ENCODE data around the gene SLC9C1.

Gene SLC9C1

DNA sequence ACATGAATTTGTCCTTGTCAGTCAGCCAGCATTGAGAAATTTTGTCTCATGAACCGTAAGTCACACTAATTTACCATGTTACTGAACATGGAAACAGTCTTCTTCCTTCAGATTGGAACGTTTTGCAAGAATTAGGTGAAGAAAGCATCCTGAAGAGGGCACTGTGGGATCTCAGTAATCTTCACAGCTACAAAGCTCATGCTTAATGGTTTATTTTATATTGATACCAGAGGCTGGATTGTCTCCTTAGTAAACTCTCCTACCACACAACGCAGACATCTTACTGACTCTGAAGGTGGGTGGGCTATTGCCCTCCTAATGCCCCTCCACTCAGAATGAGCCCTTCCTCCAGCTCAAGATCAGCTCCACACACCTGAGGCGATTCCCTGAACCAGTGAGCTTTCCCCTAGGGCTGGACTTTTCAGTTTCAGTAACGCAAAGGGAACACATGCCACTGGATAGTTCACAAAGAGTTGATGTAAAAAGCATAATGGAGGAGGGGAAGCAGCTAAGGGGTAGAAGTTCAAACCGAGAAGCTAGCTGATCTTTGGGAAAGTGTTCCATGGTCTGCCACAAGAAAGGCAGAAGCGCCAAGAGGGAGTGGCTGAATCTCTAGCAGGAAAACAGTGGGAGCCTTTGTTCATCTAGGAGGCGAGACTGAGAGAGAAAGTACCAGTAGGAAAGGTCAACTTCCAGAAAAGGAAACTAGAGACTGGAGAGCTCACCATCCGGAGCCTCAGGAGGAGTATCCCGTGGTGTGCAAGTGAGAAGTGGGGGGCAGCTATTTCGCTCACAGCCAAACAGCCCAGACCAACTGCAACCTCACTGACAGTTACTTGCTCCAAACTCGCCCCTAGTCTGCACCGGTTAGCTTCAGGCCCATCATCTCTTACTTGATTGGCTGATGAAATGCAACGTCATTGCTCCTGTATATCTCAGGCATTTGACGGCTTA is at the start of gene SLC9C1:
TSS of gene SLC9C1 (minus strand) at position 849 of the 954 bp plus-strand sequence. CDS start 7,425 bp downstream, outside the sequence.
- no peak for DNase-seq

DNA sequence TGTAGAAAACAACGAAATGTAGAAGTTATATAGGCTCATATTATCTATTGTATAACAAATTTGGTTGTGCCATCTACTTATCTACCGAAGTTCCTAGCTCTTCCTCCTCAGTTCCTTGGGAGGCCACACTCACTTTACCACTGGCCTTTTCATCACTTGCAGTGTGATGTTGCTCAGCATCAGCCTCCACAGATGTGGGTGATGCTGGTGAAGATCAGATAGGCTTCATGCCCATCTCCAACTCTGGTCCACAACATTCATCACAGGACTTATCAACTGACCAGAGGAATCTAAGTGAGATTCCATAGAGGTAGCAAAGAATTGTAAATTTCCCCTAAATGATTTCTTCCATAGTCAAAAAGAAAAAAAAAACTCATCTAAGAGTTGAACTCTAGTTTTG is 47.4 kb upstream of the SLC9C1 start:
- no peak for DNase-seq

DNA sequence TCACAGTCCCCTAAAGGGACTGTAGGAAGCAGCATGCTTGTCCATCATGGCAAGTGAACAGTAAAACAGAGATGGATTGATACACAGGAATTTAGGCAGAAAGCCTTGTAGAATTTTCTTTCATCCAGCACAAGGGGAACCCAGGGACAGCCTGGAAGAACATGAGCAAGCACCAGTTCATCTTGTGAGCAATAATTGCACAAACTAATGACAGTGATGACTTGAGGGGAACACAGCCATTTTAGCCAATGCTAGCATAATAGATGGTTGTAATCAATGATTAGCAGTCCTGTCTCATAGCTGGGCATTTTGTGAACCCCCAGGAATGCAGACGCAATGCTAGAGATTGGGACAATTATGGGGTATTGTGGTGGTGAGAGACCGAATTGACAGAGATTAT is 45.6 kb upstream of the SLC9C1 start:
- no peak for DNase-seq

DNA sequence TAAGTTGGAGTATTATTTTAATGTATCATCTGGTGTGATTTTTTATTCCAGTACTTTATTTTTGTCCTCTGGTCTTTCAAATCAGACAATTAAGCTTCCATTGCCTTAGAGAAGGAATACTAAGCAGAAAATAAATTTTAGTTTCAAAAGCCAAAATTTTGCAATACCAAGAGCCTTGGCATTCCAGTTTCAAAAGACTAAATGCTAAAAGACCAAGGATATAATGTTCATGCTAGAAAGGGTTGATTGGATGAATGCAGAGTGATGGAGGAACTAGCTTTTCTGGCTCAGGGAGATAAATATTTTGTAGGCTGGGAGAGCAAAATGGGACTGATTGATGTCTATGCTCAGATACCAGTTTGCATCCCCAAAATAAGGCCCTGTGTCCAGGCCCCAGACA is 45.1 kb upstream of the SLC9C1 start:
- no peak for DNase-seq

DNA sequence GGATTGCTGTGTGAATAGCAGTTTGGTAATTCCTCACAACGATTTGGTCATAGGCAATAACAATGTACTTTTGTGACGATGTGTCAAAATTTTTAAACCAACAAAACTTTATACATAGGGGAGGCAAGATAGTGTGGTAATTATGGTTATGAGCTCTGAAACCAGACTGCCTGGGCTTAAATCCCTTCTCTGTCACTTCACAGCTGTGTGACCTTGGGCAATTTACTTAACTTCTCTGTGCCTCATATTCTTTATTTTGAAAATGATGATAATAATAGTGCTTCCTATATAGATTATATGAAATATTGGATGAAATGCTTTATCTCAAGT is 44.7 kb upstream of the SLC9C1 start:
- no peak for DNase-seq

DNA sequence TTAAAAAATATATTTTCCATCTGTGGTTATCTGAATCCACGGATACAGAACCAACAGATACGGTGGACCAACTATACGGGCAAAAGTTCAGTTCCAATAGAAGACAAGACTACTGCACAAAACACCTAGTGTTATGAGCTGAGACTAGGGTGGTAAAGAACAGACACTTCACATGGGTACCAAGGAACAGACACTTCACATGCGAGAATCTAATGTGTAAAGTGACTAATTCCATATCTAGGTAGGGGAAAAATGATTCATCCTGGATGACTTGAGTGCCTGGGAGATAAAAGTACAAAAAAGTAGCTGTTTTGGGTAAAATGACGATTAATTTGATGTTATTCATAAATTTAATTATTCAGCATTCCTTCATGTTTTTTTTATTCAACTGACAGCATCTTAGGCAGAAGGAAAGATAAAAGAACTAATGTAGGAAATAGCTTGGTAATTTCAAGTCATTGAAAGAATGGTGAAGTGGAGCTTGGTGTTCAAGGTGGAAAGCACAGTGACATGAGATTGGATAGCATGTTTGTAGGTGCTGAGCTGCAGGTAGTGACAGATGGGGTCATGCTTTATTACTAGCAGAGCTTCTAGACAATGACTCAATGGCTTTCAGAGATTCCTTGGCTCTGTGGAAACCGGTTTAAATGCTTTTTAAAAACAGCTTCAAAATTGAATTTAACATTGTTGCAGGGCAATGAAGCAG is 44.2 kb upstream of the SLC9C1 start:
- no peak for DNase-seq

DNA sequence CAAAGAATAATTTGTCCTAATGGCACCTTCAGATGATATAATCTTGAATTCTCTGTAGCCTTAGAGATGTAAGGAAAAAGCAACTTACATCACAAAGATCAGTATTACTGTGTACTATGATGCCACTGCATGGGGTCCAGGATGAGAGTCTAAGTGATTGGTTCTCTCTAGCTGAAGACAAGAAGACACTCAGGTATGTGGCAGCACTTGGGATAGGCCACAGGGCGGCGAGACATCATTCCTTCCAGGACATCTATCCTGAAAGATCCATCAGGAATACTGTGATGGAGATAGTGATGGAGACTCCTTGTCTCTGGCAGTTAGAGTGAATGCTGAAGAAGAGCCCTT is 41.4 kb upstream of the SLC9C1 start:
- no peak for DNase-seq

DNA sequence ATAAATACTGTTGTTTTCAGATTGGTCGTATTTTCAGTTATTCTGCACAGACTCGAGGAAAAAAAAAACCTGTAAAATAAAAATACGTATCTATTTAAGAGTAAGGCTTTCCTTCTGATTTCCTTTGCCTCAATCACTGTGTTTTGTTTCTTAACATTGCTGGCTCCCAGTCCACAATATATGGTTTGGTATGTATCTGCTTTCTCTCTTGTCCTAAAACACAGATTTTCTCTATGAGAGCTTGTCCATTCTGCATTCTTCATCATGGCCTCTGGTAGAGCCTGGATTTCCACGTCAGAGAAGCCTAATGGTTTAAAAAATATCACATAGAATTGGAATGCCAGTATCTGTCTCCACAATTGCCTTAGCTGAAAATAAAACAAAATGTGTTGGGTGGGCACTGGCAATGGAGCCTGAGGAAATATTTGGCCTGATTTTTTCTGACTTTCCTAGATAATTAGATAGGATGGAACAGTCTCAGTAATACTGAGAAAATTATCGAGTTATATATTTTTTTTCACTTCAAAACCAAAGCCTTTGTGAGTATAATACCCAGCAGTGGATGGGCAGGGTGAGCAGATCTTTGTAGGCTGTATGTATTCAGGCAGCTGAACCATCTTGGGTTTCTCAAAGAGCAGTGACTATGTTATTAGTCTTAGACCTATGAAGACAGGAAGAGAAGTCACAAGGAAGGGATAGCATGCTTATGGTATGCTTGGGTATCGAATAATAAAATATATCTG is 40.8 kb upstream of the SLC9C1 start:
- DNase-seq = no peak

DNA sequence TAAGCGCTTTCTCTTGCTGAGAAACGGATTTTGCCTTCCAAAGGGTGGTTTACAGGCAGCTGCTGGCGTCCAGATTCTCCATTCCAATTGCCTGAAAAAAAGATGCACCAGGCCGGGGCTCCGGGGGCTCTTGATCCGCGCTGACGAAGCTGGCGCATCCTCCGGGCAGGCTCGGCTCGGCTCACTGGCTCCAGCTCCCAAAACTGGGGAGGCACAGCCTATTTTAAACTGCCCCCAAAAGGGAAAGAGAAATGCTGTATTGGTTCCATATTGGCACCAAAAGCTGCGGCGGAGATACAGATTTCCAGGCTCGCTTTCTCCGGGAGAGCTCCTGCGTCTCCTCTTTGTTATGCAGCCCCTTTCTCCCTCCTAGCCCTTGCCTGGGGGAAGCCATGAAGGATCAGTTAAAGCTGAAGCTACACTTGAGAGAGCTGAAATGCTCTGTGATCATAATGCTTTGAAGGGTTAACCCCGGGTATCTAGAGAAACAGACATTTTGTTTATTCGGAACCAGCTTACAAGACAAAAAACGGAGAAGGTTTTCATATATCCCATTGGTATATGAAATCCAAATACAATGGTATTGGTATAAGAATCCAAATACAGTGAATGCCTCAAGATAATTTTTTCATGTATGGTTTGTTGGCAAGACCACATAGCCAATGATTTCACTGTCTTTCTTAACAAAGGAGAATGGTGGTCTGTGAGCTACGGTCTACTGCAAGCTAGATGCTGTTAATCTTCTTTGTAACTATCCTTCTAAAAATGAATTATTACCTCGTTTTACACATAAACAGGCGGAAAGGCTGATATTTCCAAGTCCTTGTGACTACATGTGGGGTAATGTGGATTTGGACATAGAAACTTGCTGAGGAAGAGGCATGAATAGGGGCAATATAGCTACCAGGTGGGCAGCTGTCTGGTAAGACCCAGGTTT is 39.6 kb upstream of the SLC9C1 start:
- peak; percentile 37 for DNase-seq

DNA sequence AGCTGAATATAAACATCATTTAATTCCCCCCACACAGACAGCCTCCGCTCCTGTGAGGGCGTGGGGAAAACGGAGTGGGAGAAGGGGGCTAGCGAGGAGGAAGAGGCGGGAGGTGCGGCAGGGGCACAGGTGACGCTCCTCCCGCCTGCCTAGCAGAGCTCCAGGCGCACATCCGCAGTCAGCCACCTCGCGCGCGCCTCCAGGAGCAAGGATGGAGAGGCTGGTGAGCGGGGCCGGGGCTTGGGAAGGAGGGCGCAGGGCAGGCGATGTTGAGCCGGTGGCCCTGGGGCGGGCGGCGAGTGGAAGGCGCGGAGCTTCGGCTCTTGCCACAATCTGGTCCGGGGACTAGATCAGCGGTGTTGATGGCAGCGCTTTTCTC is 39.0 kb upstream of the SLC9C1 start, which contains the start of gene CD200:
TSS of gene CD200 (plus strand) at position 155 of the 379 bp plus-strand sequence. CDS start at position 212, 57 bp downstream.
- DNase-seq = peak; percentile 57

DNA sequence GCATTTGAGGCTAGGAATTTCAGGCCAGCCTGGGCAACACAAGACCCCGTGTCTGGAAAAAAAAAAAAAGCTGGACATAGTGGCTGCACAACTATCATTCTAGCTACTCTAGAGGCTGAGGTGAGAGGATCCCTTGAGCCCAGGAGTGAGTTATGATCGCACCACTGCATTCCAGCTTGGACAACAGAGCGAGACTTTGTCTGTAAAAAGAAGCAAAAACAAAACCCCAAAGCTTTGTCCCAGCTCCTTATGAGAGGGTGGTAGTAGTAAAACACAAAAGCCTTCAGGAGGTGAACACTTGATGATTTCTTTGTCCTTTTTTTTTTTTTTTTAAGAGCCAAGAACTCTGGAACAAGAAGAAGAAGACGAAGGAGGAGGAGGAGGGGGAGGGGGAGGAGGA is 37.8 kb upstream of the SLC9C1 start:
- DNase-seq = no peak

DNA sequence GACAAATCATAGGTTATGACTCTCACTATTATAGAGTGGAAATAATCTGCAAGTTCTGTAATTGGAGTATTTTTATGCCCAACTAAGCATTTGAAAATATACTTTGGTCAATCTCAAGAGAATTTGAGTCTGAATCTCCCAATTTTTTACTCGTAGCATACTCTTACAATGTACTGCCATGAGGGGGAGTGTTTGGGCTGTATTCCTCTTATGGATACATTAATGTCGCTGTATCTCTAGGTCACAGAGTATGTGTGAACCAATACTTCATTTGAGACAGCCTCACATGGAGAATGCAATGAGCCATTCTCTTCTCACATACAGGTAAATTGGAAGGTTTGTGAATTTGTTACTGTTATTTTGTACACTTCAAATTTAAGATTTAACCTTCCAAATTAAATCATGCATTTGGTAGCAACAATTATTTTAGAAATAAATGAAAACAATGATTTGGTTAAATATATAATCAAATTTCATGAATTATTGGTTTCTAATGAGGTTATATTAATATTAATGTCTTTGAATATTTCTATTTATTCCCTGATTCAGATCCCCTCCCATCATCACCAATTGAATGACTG is 33.4 kb upstream of the SLC9C1 start:
- no peak for DNase-seq

DNA sequence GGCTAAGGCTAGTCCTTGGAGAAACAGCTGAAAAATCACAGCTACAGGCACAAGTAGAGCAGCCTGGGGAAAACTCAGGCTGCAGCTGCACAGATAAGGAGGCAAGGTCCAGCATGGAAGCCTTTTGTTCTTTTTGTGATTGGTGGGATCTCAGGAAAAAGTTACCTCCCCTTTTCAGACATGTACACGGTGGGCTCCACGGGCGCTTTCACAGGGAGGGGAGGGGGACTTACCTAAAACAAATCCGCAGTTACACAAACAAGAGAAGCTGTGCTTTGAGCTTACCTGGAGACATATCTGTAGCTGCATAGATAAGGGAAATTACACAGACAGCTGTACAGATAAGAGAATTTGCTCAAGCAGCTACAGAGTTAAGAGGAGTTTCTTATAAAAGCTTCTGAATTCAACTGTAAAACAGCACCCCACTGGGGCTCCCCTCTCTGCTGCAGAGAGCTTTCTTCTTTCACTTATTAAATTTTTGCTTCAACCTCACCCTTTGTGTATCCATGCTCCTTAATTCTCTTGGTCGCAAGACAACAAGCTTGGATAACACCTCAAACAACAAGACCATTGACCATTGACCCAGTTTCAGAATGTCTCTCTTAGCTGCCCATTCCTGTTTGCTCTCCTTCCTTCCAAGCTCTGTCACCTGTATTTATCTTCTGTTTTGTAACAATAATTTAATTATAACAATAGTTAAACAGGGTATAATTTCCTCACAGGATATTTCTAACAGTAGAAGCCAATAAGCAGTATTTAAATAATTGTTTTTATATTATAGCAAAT is 28.0 kb upstream of the SLC9C1 start:
- DNase-seq = no peak

DNA sequence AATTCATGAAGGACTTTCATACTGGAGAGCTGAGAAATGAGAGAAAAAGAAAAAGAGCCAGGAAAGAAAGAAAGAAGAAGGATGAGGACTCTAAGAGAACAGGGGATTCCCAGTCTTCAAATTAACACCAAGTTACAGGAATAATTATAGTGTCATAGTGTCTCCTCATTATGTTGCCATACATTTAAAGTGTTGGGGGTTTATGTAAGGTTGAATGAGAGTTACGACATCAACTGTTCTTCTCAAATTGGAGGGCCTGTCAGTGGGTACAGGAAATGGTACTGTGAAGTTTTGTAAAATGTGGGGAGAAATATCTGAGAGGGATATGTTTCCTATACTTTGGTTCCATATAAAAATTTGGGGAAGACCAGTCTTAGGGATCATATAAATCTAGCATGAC is 26.7 kb upstream of the SLC9C1 start:
- DNase-seq = no peak

DNA sequence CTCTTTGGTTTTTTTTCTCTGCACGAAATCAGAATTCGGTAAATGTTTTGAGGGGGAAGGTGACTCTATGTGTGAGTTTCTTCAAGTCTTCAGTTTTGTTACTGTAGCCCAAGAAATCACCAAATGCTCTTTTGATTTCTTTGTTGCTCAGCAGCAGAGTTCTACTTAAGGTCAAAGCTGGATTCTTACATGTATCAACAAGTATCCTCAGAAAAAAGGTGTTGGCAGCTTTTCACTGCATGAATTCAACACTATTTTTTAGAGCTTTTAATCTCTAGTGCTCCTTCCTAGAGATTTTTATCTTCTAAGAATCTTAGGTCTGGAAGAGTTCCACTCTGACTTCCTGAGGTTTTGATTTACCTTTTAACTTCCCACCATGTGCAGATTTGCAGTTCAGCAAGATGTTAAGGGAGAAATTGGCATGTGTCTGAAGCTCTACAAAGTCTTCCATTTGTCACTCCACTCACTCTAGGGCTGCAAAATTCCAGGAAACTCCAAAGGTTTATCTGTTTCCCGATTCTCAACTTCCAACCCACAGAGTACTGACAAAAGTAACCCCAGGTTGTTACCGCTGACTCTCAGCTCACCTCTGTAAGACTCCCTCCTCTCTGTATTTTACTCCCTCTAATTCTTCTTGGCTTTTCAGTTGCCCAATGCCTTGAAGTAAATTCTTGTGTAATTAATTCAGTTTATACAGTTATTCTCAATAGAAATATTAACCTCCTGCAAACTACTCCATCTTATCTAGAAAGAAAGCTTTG is 25.7 kb upstream of the SLC9C1 start:
- no peak for DNase-seq

DNA sequence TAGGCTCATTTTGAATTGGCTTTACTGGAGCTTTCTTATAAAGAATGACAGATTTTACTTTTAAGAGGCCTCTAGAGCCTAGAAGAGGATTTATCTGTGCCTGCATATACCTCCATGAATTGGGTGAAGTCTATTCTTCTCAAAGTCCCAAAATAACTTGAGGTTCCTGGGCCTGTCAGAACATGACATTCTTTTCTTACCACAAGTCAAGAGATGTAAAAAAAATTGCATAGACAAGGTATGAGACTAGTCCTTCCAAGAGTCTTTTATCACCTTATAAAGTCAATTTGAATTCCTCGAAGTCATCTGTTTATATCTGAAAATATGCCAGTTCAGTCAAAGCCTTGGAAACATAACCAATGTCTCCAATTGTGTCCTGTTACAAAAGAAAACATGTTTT is 21.8 kb upstream of the SLC9C1 start:
- no peak for DNase-seq

DNA sequence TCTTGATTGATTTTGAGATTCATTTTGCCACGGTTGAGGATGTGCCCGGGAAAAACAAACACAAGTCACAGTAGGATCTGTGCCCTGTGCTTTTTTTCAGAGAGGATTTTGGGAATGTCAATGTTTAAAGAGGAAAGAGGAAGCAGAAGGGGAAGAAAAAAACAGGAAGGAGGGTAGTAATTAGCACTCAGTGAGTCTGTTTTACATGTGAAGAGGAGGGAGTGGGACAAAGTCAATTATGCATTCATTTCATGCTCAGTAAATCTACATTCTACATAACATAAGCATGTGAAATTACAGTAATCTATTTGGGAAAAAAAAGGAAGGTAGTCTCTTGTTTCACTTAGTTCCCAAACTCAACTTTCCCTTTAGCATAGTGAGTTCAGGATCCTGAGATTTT is 20.6 kb upstream of the SLC9C1 start:
- no peak for DNase-seq

DNA sequence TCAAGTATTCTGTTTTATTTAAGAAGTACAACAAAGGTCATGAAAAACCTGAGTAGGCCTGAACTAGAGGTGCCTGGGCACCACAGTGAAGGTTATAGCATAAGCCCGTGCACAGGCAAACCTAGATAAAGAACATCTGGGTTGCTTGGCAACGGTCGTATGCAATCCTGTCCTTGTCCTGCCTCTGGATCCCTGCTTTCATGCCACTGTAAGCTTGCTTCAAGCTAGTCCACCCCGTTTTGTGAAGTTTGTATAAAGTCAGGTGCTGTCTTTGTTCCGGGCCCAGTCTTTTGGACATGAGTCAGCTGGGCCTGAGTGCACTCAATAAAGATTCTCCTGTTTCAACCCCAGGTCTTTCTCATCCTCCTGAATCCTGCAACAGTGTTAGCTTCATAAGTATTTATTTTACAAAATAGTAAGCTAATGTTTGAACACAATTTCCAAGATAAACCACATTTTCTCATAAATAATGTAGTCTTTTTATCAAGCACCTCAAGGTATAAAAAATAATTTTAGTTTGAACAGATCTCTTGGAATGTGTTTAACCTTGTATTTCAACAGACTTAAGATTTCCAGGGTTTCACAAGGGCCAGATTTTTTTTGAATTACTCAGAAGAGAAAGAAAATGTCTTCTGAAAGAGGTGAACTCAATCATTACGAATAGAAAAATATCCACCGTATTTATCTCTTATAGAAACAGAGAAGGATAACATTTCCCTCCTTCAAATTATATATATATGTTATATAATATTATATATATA is 14.3 kb upstream of the SLC9C1 start:
- DNase-seq = no peak

DNA sequence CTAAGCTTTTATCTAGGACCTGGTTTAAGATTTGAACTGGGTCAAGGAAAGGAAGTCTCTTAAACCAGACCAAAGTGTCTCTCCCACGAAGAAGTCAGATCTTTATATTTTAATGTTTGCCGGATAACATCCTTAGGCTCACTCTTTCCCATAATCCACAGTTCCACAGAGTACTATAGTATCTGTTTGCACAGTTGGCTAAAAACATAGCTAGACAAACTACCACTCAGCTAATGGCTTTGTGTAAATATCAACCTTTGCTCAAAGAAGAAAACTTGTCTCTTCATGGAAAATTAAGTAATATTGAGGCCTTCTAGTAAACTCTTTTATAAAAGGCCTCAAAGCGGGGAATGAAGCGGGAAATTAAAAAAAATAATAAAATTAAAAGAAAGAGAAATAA is 13.5 kb upstream of the SLC9C1 start:
- DNase-seq = no peak

DNA sequence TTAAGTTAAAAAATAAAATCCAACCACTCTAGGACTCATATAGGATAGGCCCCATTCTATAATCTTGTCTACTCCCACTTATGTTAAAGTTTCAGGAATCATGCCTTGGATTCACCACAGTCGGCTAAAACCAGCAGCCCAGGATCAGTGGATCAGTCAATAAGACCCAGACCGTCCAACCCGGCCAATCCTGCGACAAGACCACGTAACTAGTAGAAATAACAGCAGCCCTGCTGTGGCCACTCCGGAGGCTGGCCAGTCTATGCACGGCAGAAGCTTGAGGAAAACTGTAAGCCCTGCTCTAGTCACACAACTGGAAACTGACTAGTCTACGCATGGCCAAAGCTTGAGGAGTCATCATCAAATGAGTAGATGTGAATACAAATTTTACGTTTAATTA is 12.8 kb upstream of the SLC9C1 start:
- no peak for DNase-seq
